K562 (cell line): ENCODE results near the gene ART1. TPM values are rescaled to one million over a fixed set of nuclear protein-coding genes. Genes with fewer than 3 reads are reported as not detected.

Experiments used
- ADNP ChIP-seq: fragments of 200-800 bp; sonication (Bioruptor generic); IDR thresholded peaks from 2 replicates; pipeline ENCODE4 v1.6.1; 2016; ENCODE audit warnings: missing genetic modification characterization, missing compliant biosample characterization
- GABPB1 ChIP-seq: sonication (generic); formaldehyde crosslinking; IDR thresholded peaks from 2 replicates; pipeline ENCODE4 v1.8.0; 2022; ENCODE audit warnings: mild to moderate bottlenecking, missing genetic modification reagents
- KAT7 ChIP-seq: sonication (generic); formaldehyde crosslinking; IDR thresholded peaks from 2 replicates; pipeline ENCODE4 v1.8.0; 2022; ENCODE audit warnings: missing genetic modification reagents, mild to moderate bottlenecking, borderline replicate concordance
- MYBL2 ChIP-seq, 2 experiments: fragments of 450-650 bp in 1 of 2; sonication (generic) in 1 of 2; formaldehyde crosslinking in 1 of 2; IDR thresholded peaks; 2 replicates each; pipeline versions ENCODE4 v1.6.1 to v1.8.1; 2017 to 2022; ENCODE audit warnings: borderline replicate concordance in 1 of 2, inconsistent platforms in 1 of 2, low read depth in 1 of 2, mild to moderate bottlenecking in 1 of 2, missing genetic modification reagents in 1 of 2, moderate library complexity in 1 of 2
- NEUROD1 ChIP-seq: fragments of 150-350 bp; IDR thresholded peaks from 2 replicates; pipeline ENCODE4 v1.6.1; 2014; ENCODE audit warnings: borderline replicate concordance, low read length, low read depth; ENCODE audit not compliant: partially characterized antibody
- POLR2AphosphoS5 ChIP-seq: IDR thresholded peaks from 2 replicates; pipeline ENCODE4 v1.6.1; 2011; ENCODE audit warnings: mild to moderate bottlenecking, low read depth, low read length, moderate library complexity; ENCODE audit not compliant: control insufficient read depth, insufficient read depth
- SNIP1 ChIP-seq: fragments of 450-650 bp; IDR thresholded peaks from 2 replicates; pipeline ENCODE4 v1.7.1; 2017; ENCODE audit warnings: low read depth, mild to moderate bottlenecking
- SP1 ChIP-seq: sonication (generic); formaldehyde crosslinking; IDR thresholded peaks from 2 replicates; pipeline ENCODE4 v1.8.1; 2022; ENCODE audit warnings: mild to moderate bottlenecking, missing genetic modification reagents
- ZNF282 ChIP-seq: sonication (generic); formaldehyde crosslinking; IDR thresholded peaks from 2 replicates; pipeline ENCODE4 v1.8.1; 2023; ENCODE audit warnings: missing genetic modification reagents
- polyA plus RNA-seq, 8 experiments: library from polyadenylated mRNA; depleted of rRNA in 4 of 8; stranded (reverse) in 5 of 8; unstranded in 3 of 8; fragments of >200 nt; fragmentation: Nextera tagmentation in 2 of 8; fragmentation: Illumina TruSeq in 1 of 8; extraction: Ambion mirVana in 2 of 8; extraction: Trizol in 1 of 8; gene quantifications; 2 replicates each; pipeline versions ENCODE4 v1.2.1 to v1.2.3, GENCODE V29; 2011 to 2014; ENCODE audit warnings: inconsistent platforms in 1 of 8, missing spikeins in 1 of 8
- total RNA-seq, 7 experiments: library from RNA; depleted of rRNA in 6 of 7; stranded (reverse); fragments of >200 nt in 6 of 7; fragmentation: Illumina TruSeq in 2 of 7; extraction: Trizol in 2 of 7; gene quantifications; 2 replicates each; pipeline versions ENCODE4 v1.2.1 to v1.2.3, GENCODE V29; 2011 to 2021; ENCODE audit warnings: low replicate concordance in 1 of 7
- TF ChIP-seq, protein P1 (sequence below): fragments of 450-650 bp; IDR thresholded peaks from 2 replicates; pipeline ENCODE4 v1.6.1; 2016; ENCODE audit warnings: mild to moderate bottlenecking, moderate library complexity

The ART1 gene
- total and polyA plus RNA-seq, 9 of the 15 experiments (the other 6 are each of a cell fraction or from before 2014, with no cell fraction given), result not detected

DNA sequence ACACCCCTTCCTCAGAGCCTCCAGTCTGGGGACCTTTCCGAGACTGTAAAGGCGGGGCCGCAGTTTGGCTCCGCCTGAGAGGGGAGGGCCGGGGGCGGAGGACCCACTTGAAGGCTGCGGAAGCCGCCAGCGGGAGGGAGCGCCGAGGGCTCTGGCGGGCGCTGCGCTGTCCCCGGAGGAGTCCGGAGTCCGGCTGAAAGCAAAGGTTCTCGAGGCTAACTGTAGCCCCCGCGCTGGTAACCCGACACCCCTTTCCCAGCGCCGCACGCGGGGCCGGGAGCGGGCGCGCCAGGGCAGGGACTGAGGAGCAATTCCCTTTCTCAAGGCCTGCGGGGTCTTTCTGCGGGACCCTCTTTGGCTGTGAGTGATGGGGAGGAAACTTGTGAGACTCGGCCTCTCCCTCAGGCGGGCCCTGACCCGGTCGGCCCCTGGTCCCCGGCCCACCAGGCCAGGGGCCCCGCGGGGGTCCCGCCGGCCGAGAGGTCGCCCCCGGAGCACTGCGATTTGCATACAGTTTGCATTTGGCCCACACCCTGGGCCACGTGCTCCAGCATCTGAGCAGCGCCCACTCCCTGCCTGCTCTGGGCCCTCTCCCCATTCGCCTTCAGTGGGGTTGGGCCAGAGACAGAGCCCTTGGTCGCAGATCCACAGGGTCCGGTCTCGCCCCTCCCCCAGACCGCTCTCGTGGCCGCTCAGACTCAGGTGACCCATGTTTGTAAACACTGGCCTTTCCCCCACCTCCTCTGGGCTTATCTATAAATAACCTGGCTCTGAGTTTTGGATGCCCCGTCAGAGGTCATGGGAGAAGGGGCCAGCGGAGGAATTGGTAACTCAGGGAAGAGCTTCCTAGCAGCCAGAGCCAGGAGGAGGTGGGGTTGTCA, 2.6 kb upstream of the ART1 start (continued):
- TF ChIP-seq SNIP1 (no peak), ZNF282 (CRISPR knock-in tag) (no peak), ADNP (no peak), SP1 (CRISPR knock-in tag) (peak; percentile 89), KAT7 (CRISPR knock-in tag) (no peak), NEUROD1 (peak; percentile 40), MYBL2 (IDR thresholded peaks at IDR 0.05; ENCODE audit: low read depth) (no peak), MYBL2 (CRISPR knock-in tag; IDR thresholded peaks at IDR 0.05; ENCODE audit: borderline replicate concordance) (no peak), GABPB1 (CRISPR knock-in tag) (no peak; the same call in 1 of the 2 replicates), POLR2AphosphoS5 (peak; percentile 36)
- TF ChIP-seq, protein P1, sequence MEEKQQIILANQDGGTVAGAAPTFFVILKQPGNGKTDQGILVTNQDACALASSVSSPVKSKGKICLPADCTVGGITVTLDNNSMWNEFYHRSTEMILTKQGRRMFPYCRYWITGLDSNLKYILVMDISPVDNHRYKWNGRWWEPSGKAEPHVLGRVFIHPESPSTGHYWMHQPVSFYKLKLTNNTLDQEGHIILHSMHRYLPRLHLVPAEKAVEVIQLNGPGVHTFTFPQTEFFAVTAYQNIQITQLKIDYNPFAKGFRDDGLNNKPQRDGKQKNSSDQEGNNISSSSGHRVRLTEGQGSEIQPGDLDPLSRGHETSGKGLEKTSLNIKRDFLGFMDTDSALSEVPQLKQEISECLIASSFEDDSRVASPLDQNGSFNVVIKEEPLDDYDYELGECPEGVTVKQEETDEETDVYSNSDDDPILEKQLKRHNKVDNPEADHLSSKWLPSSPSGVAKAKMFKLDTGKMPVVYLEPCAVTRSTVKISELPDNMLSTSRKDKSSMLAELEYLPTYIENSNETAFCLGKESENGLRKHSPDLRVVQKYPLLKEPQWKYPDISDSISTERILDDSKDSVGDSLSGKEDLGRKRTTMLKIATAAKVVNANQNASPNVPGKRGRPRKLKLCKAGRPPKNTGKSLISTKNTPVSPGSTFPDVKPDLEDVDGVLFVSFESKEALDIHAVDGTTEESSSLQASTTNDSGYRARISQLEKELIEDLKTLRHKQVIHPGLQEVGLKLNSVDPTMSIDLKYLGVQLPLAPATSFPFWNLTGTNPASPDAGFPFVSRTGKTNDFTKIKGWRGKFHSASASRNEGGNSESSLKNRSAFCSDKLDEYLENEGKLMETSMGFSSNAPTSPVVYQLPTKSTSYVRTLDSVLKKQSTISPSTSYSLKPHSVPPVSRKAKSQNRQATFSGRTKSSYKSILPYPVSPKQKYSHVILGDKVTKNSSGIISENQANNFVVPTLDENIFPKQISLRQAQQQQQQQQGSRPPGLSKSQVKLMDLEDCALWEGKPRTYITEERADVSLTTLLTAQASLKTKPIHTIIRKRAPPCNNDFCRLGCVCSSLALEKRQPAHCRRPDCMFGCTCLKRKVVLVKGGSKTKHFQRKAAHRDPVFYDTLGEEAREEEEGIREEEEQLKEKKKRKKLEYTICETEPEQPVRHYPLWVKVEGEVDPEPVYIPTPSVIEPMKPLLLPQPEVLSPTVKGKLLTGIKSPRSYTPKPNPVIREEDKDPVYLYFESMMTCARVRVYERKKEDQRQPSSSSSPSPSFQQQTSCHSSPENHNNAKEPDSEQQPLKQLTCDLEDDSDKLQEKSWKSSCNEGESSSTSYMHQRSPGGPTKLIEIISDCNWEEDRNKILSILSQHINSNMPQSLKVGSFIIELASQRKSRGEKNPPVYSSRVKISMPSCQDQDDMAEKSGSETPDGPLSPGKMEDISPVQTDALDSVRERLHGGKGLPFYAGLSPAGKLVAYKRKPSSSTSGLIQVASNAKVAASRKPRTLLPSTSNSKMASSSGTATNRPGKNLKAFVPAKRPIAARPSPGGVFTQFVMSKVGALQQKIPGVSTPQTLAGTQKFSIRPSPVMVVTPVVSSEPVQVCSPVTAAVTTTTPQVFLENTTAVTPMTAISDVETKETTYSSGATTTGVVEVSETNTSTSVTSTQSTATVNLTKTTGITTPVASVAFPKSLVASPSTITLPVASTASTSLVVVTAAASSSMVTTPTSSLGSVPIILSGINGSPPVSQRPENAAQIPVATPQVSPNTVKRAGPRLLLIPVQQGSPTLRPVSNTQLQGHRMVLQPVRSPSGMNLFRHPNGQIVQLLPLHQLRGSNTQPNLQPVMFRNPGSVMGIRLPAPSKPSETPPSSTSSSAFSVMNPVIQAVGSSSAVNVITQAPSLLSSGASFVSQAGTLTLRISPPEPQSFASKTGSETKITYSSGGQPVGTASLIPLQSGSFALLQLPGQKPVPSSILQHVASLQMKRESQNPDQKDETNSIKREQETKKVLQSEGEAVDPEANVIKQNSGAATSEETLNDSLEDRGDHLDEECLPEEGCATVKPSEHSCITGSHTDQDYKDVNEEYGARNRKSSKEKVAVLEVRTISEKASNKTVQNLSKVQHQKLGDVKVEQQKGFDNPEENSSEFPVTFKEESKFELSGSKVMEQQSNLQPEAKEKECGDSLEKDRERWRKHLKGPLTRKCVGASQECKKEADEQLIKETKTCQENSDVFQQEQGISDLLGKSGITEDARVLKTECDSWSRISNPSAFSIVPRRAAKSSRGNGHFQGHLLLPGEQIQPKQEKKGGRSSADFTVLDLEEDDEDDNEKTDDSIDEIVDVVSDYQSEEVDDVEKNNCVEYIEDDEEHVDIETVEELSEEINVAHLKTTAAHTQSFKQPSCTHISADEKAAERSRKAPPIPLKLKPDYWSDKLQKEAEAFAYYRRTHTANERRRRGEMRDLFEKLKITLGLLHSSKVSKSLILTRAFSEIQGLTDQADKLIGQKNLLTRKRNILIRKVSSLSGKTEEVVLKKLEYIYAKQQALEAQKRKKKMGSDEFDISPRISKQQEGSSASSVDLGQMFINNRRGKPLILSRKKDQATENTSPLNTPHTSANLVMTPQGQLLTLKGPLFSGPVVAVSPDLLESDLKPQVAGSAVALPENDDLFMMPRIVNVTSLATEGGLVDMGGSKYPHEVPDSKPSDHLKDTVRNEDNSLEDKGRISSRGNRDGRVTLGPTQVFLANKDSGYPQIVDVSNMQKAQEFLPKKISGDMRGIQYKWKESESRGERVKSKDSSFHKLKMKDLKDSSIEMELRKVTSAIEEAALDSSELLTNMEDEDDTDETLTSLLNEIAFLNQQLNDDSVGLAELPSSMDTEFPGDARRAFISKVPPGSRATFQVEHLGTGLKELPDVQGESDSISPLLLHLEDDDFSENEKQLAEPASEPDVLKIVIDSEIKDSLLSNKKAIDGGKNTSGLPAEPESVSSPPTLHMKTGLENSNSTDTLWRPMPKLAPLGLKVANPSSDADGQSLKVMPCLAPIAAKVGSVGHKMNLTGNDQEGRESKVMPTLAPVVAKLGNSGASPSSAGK, result peak; percentile 85
